NCI-H146 treated with DMSO at 0.1 percent for 48 hours (cell line): Measurements from ENCODE around the gene POTEC.
"Not testable (repeated sequence)": the region's sequence is repeated elsewhere in the genome, so short reads cannot be mapped to it uniquely, and the experiment has no call there.

Experiments used
- DNase-seq: peaks from one replicate; lab custom pipeline; 2025; ENCODE audit not compliant: unreplicated experiment; lab: John Stamatoyannopoulos, UW

POTEC gene

GRCh38 chr18:14543446-14543964, at the start of gene POTEC:
Gene POTEC (minus strand): TSS chr18:14543600. CDS start chr18:14543146, 454 bp downstream.
- DNase-seq: not testable (repeated sequence)

- no peak for DNase-seq
These were observed 34.6 kb upstream of the POTEC start for GRCh38 chr18:14577971-14578370.

- not testable (repeated sequence) for DNase-seq
These were observed 16.1 kb upstream of the POTEC start for GRCh38 chr18:14559502-14559901.

GRCh38 chr18:14531659-14532058, 11.7 kb downstream of the POTEC start:
- not testable (repeated sequence) for DNase-seq

GRCh38 chr18:14510707-14511106, 32.7 kb downstream of the POTEC start:
- DNase-seq: not testable (repeated sequence)

GRCh38 chr18:14503691-14504090, 39.7 kb downstream of the POTEC start:
- DNase-seq: not testable (repeated sequence)

- not testable (repeated sequence) for DNase-seq
These were observed 41.5 kb downstream of the POTEC start for GRCh38 chr18:14501894-14502293.

GRCh38 chr18:14489256-14490014, 54.0 kb downstream of the POTEC start:
- DNase-seq: not testable (repeated sequence)

GRCh38 chr18:14488789-14489188, 54.6 kb downstream of the POTEC start:
- not testable (repeated sequence) for DNase-seq

GRCh38 chr18:14486926-14487580, 56.3 kb downstream of the POTEC start:
- DNase-seq: not testable (repeated sequence)

- not testable (repeated sequence) for DNase-seq
These were observed 64.3 kb downstream of the POTEC start for GRCh38 chr18:14479076-14479475.

- not testable (repeated sequence) for DNase-seq
These were observed 67.9 kb downstream of the POTEC start for GRCh38 chr18:14475520-14475919.

GRCh38 chr18:14474752-14475151, 68.6 kb downstream of the POTEC start:
- DNase-seq: not testable (repeated sequence)

GRCh38 chr18:14474007-14474720, 69.2 kb downstream of the POTEC start:
- DNase-seq: not testable (repeated sequence)

- not testable (repeated sequence) for DNase-seq
These were observed 70.0 kb downstream of the POTEC start for GRCh38 chr18:14473250-14474006.

GRCh38 chr18:14471286-14471685, 72.1 kb downstream of the POTEC start:
- not testable (repeated sequence) for DNase-seq

- DNase-seq: not testable (repeated sequence)
These were observed 73.0 kb downstream of the POTEC start for GRCh38 chr18:14470446-14470845.

GRCh38 chr18:14470046-14470445, 73.4 kb downstream of the POTEC start:
- DNase-seq: not testable (repeated sequence)

GRCh38 chr18:14465989-14466388, 77.4 kb downstream of the POTEC start:
- DNase-seq: not testable (repeated sequence)
